Endodermal cell (in vitro differentiated cells): ENCODE measurements around the gene COLGALT1. TPM values are rescaled to one million over a fixed set of nuclear protein-coding genes. Genes with fewer than 3 reads are reported as not detected.

ENCODE experiments used
- DNase-seq: peaks from one replicate; pipeline ENCODE4 v3.0.0-alpha.2; 2017
- H3K27ac ChIP-seq: 2 replicates; pipeline ENCODE4 v1.5.1; 2013; ENCODE audit warnings: mild to moderate bottlenecking, low read depth, low read length, moderate library complexity
- H3K27me3 ChIP-seq: 2 replicates; pipeline ENCODE4 v1.6.1; 2013; ENCODE audit warnings: mild to moderate bottlenecking, low read length, moderate library complexity; ENCODE audit not compliant: insufficient read depth, control insufficient read depth, poor library complexity, severe bottlenecking
- H3K36me3 ChIP-seq: 2 replicates; pipeline ENCODE4 v1.7.0; 2013; ENCODE audit warnings: mild to moderate bottlenecking, low read length, moderate library complexity; ENCODE audit not compliant: control insufficient read depth, insufficient read depth
- H3K4me1 ChIP-seq: one replicate; pipeline ENCODE4 v1.7.0; 2013; ENCODE audit warnings: low read length; ENCODE audit not compliant: control insufficient read depth, insufficient read depth
- H3K4me3 ChIP-seq: 2 replicates; pipeline ENCODE4 v1.5.1; 2013; ENCODE audit warnings: mild to moderate bottlenecking, low read length, moderate library complexity
- H3K9ac ChIP-seq: 2 replicates; pipeline ENCODE4 v1.6.1; 2013; ENCODE audit warnings: mild to moderate bottlenecking, low read length, moderate library complexity; ENCODE audit not compliant: poor library complexity, severe bottlenecking; ENCODE audit errors: extremely low read depth
- H3K9me3 ChIP-seq: 2 replicates; pipeline ENCODE4 v1.6.1; 2013; ENCODE audit warnings: mild to moderate bottlenecking, low read length, moderate library complexity; ENCODE audit not compliant: control insufficient read depth
- H3K27ac Mint-ChIP-seq: 2 replicates; pipeline ENCODE4 v1.8.0; 2020; ENCODE audit warnings: mixed read lengths
- H3K27me3 Mint-ChIP-seq: 2 replicates; pipeline ENCODE4 v1.8.0; 2021; ENCODE audit warnings: mild to moderate bottlenecking, mixed read lengths; ENCODE audit not compliant: insufficient read depth
- H3K36me3 Mint-ChIP-seq: 2 replicates; pipeline ENCODE4 v1.8.0; 2020; ENCODE audit warnings: low read depth, mixed read lengths
- H3K4me1 Mint-ChIP-seq: 2 replicates; pipeline ENCODE4 v1.8.0; 2020; ENCODE audit warnings: mixed read lengths
- H3K4me3 Mint-ChIP-seq: 2 replicates; pipeline ENCODE4 v1.8.0; 2020; ENCODE audit warnings: mild to moderate bottlenecking, moderate library complexity, mixed read lengths
- H3K9me3 Mint-ChIP-seq: 2 replicates; pipeline ENCODE4 v1.8.0; 2020; ENCODE audit warnings: mild to moderate bottlenecking, mixed read lengths
- WGBS, 2 experiments: methylation state at CpG; one replicate each; pipeline versions ENCODE4 v1.1.5 to v1.1.7; 2013; ENCODE audit warnings: missing lambda C conversion rate in 2 of 2, mixed read lengths in 1 of 2; ENCODE audit not compliant: insufficient coverage in 1 of 2, insufficient read length in 1 of 2; 5-methylcytosine and 5-hydroxymethylcytosine counted together
- total RNA-seq, 2 donors: library from RNA; stranded (reverse); fragmentation: NEBNext Ultra II Directional in 1 of 2; extraction: Animal tissue kit (Norgen Biotek cat#: 25700) in 1 of 2; gene quantifications; 2 replicates in 1 of 2; 3 replicates in 1 of 2; pipeline ENCODE4 v1.2.1, GENCODE V29; 2021
- TF ChIP-seq, protein P1 (sequence below): fragments of 200-600 bp; sonication (generic); conservative IDR thresholded peaks from 2 replicates; pipeline ENCODE4 v1.5.0; 2021; ENCODE audit warnings: antibody characterized with exemption, mild to moderate bottlenecking

Gene COLGALT1
- total RNA-seq, 2 donors from 2014 or later, result 61.2 to 68.3 TPM

DNA sequence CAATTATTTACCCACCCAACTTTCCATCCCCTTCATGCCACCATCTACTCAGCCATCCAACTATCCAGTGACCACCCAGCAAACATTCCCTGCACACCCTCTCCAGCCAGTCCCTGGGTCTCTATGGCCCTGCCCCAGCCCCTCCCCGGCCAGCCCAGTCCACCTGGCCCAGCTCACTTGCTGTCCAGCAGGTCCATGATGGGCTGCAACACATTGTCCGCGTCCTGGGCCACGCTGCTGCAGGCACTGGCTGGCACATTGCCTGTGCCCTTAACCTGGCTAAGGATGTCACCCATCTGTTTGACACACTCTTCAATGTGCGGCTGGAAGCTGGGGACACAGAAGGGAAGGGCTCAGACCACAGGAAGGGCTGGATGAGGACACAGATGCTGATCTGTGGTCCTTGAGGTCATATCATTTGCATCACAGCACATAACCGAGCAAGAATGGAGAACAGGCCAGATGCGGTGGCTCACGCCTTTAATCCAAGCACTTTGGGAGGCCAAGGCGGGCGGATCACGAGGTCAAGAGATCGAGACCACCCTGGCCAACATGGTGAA is 71.1 kb downstream of the COLGALT1 start:
- H3K4me1 ChIP-seq, result no peaks in the 10 kb centered on the region
- no peak overlapping the region for H3K27ac Mint-ChIP-seq
- no peak overlapping the region for H3K9ac ChIP-seq
- no peaks in the 10 kb centered on the region for H3K36me3 ChIP-seq
- H3K4me3 ChIP-seq, result no peak overlapping the region
- H3K4me3 Mint-ChIP-seq, result no peak overlapping the region
- WGBS, 2 experiments, result 93 to 98% methylated on average over 5 to 12 of the region's 12 CpGs
- peaks cover 22% of the 10 kb centered on the region for H3K36me3 Mint-ChIP-seq
- no peaks in the 10 kb centered on the region for H3K27me3 ChIP-seq
- DNase-seq, result peak; percentile 21
- H3K27ac ChIP-seq, result no peak overlapping the region
- H3K9me3 Mint-ChIP-seq, result peaks cover 3% of the 10 kb centered on the region
- TF ChIP-seq, protein P1, sequence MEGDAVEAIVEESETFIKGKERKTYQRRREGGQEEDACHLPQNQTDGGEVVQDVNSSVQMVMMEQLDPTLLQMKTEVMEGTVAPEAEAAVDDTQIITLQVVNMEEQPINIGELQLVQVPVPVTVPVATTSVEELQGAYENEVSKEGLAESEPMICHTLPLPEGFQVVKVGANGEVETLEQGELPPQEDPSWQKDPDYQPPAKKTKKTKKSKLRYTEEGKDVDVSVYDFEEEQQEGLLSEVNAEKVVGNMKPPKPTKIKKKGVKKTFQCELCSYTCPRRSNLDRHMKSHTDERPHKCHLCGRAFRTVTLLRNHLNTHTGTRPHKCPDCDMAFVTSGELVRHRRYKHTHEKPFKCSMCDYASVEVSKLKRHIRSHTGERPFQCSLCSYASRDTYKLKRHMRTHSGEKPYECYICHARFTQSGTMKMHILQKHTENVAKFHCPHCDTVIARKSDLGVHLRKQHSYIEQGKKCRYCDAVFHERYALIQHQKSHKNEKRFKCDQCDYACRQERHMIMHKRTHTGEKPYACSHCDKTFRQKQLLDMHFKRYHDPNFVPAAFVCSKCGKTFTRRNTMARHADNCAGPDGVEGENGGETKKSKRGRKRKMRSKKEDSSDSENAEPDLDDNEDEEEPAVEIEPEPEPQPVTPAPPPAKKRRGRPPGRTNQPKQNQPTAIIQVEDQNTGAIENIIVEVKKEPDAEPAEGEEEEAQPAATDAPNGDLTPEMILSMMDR, result no peak
- H3K27me3 Mint-ChIP-seq, result no peaks in the 10 kb centered on the region
- H3K9me3 ChIP-seq, result no peaks in the 10 kb centered on the region
- H3K4me1 Mint-ChIP-seq, result no peaks in the 10 kb centered on the region

DNA sequence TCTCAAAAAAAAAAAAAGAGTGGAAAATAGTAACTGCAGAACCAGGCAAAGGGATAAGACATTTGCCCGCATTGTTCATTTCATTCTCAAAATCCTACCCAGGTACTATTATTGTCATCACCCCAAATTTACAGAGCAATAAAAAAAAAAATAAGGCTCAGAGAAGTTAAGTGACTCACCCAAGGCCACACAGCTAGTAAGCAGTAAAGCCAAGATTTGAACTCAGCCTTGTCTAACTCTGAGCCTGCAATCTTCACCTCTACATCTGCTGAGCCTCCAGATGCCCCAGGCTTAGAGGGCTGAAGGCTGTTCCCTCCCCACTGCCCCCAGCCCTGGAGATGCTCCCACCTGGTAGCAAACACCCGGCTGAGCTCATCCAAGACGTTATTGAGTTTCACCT is 71.7 kb downstream of the COLGALT1 start:
- 93 to 96% methylated on average over 2 to 3 of the region's 3 CpGs for WGBS, 2 experiments
- H3K9me3 ChIP-seq, result no peaks in the 10 kb centered on the region
- Mint-ChIP-seq H3K9me3 (no peaks in the 10 kb centered on the region), H3K27me3 (no peaks in the 10 kb centered on the region), H3K4me1 (no peaks in the 10 kb centered on the region), H3K4me3 (no peak overlapping the region), H3K27ac (no peak overlapping the region), H3K36me3 (peaks cover 17% of the 10 kb centered on the region)
- H3K9ac ChIP-seq, result no peak overlapping the region
- no peak overlapping the region for H3K4me3 ChIP-seq
- no peak overlapping the region for H3K27ac ChIP-seq
- no peaks in the 10 kb centered on the region for H3K4me1 ChIP-seq
- no peaks in the 10 kb centered on the region for H3K36me3 ChIP-seq
- no peaks in the 10 kb centered on the region for H3K27me3 ChIP-seq
- no peak for DNase-seq
- TF ChIP-seq, protein P1, result no peak

DNA sequence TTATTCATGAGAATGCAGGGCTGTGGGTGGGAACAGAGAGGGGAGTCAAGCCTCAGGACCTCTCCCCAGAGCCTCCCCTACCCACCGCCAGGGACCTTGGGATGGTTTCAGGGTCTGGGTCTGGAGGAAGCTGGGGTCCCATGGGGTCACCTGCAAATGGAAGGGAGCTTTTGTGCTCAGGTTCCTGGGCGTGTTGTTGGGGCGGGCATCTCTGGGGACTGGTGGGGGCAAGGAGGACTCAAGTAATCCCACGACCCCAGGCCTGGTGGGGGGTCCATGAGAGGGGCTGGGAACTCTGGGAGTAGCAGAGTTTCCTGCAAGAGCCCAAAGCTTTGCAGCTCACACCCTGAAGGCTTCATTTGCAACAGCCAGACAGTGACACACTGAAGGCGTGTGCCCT is 72.5 kb downstream of the COLGALT1 start:
- Histone ChIP-seq H3K27ac (no peak overlapping the region), H3K4me1 (no peaks in the 10 kb centered on the region), H3K27me3 (no peaks in the 10 kb centered on the region), H3K9ac (no peak overlapping the region), H3K36me3 (no peaks in the 10 kb centered on the region), H3K4me3 (no peak overlapping the region), H3K9me3 (no peaks in the 10 kb centered on the region)
- no peak overlapping the region for H3K27ac Mint-ChIP-seq
- 89 to 100% methylated on average over 1 to 5 of the region's 5 CpGs for WGBS, 2 experiments
- peak; percentile 20 for DNase-seq
- H3K4me1 Mint-ChIP-seq, result no peaks in the 10 kb centered on the region
- H3K9me3 Mint-ChIP-seq, result no peaks in the 10 kb centered on the region
- H3K4me3 Mint-ChIP-seq, result no peak overlapping the region
- TF ChIP-seq, protein P1, result no peak
- no peaks in the 10 kb centered on the region for H3K27me3 Mint-ChIP-seq
- H3K36me3 Mint-ChIP-seq, result peaks cover 11% of the 10 kb centered on the region
